GM12864 (cell line): ENCODE measurements around the gene DRC1.

Experiments
- DNase-seq: peaks from one replicate; pipeline ENCODE4 v3.0.0-alpha.2; 2011; ENCODE audit warnings: low read depth
- H3K4me3 ChIP-seq: 2 replicates; pipeline ENCODE4 v1.5.1; 2011; ENCODE audit warnings: mild to moderate bottlenecking, low read depth, low read length, control low read depth
- CTCF ChIP-seq: IDR thresholded peaks from 2 replicates; pipeline ENCODE4 v1.5.1; 2011; ENCODE audit warnings: low read depth, mild to moderate bottlenecking, moderate library complexity, low read length, control low read depth, inconsistent platforms; ENCODE audit errors: missing control alignments

The DRC1 gene

GRCh38 chr2:26453421-26454329, 52.0 kb downstream of the DRC1 start:
- DNase-seq: no peak
- no peak for TF ChIP-seq CTCF
- H3K4me3 ChIP-seq: no peak overlapping the region

- H3K4me3 ChIP-seq: no peak overlapping the region
- no peak for DNase-seq
- no peak for TF ChIP-seq CTCF
Measured at GRCh38 chr2:26454561-26455001, 52.9 kb downstream of the DRC1 start.

- no peak for DNase-seq
Measured at GRCh38 chr2:26455037-26455669, 53.4 kb downstream of the DRC1 start.

GRCh38 chr2:26455670-26456439, 54.1 kb downstream of the DRC1 start:
- H3K4me3 ChIP-seq: no peak overlapping the region
- TF ChIP-seq CTCF: no peak
- no peak for DNase-seq

More at GRCh38 chr2:26455037-26455669, 53.4 kb downstream of the DRC1 start:
- TF ChIP-seq CTCF: no peak
- no peak overlapping the region for H3K4me3 ChIP-seq

- no peak for DNase-seq
- H3K4me3 ChIP-seq: no peak overlapping the region
- no peak for TF ChIP-seq CTCF
Measured at GRCh38 chr2:26456440-26457250, 54.9 kb downstream of the DRC1 start.

- no peak for DNase-seq
- no peak overlapping the region for H3K4me3 ChIP-seq
- TF ChIP-seq CTCF: no peak
Measured at GRCh38 chr2:26457251-26457666, 55.5 kb downstream of the DRC1 start.
